Measurements from ENCODE around the gene CADM2.
"Not testable (repeated sequence)": the region's sequence is repeated elsewhere in the genome, so short reads cannot be mapped to it uniquely, and the experiment has no call there.

Gene CADM2

GRCh38 chr3:85481411-85482212 is 522.8 kb downstream of the CADM2 start:
- peak; percentile 13 for DNase-seq (ENCODE audit: low read depth, low spot score)

- DNase-seq (ENCODE audit: low read depth, low spot score): no peak
These were observed 523.4 kb downstream of the CADM2 start for GRCh38 chr3:85482213-85482490.

GRCh38 chr3:85483986-85484385 is 525.2 kb downstream of the CADM2 start:
- DNase-seq (ENCODE audit: low read depth, low spot score): no peak

- no peak for DNase-seq (ENCODE audit: low read depth, low spot score)
These were observed 528.6 kb downstream of the CADM2 start for GRCh38 chr3:85487375-85487774.

GRCh38 chr3:85495602-85496001 is 536.8 kb downstream of the CADM2 start:
- no peak for DNase-seq (ENCODE audit: low read depth, low spot score)

GRCh38 chr3:85498177-85498576 is 539.4 kb downstream of the CADM2 start:
- no peak for DNase-seq (ENCODE audit: low read depth, low spot score)

- DNase-seq (ENCODE audit: low read depth, low spot score): no peak
These were observed 543.5 kb downstream of the CADM2 start for GRCh38 chr3:85502148-85502875.

- not testable (repeated sequence) for DNase-seq (ENCODE audit: low read depth, low spot score)
These were observed 545.5 kb downstream of the CADM2 start for GRCh38 chr3:85504129-85504784.

GRCh38 chr3:85504785-85505511 is 546.2 kb downstream of the CADM2 start:
- DNase-seq (ENCODE audit: low read depth, low spot score): not testable (repeated sequence)

GRCh38 chr3:85507052-85507451 is 548.3 kb downstream of the CADM2 start:
- DNase-seq (ENCODE audit: low read depth, low spot score): not testable (repeated sequence)

- DNase-seq (ENCODE audit: low read depth, low spot score): no peak
These were observed 549.9 kb downstream of the CADM2 start for GRCh38 chr3:85508659-85509058.

- no peak for DNase-seq (ENCODE audit: low read depth, low spot score)
These were observed 557.4 kb downstream of the CADM2 start for GRCh38 chr3:85516146-85516545.

GRCh38 chr3:85524104-85524503 is 565.3 kb downstream of the CADM2 start:
- DNase-seq (ENCODE audit: low read depth, low spot score): no peak

- no peak for DNase-seq (ENCODE audit: low read depth, low spot score)
These were observed 566.5 kb downstream of the CADM2 start for GRCh38 chr3:85525264-85525663.

GRCh38 chr3:85533586-85533985 is 574.8 kb downstream of the CADM2 start:
- no peak for DNase-seq (ENCODE audit: low read depth, low spot score)

GRCh38 chr3:85535517-85535916 is 576.7 kb downstream of the CADM2 start:
- DNase-seq (ENCODE audit: low read depth, low spot score): no peak

GRCh38 chr3:85539232-85539631 is 580.4 kb downstream of the CADM2 start:
- no peak for DNase-seq (ENCODE audit: low read depth, low spot score)

GRCh38 chr3:85554153-85554552 is 595.4 kb downstream of the CADM2 start:
- no peak for DNase-seq (ENCODE audit: low read depth, low spot score)

GRCh38 chr3:85560088-85560785 is 601.4 kb downstream of the CADM2 start:
- peak; percentile 57 for DNase-seq (ENCODE audit: low read depth, low spot score)

GRCh38 chr3:85567071-85567676 is 608.4 kb downstream of the CADM2 start:
- no peak for DNase-seq (ENCODE audit: low read depth, low spot score)

- DNase-seq (ENCODE audit: low read depth, low spot score): no peak
These were observed 612.0 kb downstream of the CADM2 start for GRCh38 chr3:85570819-85571218.
